Measurements from ENCODE around the gene CRACR2A.

The CRACR2A gene

DNA sequence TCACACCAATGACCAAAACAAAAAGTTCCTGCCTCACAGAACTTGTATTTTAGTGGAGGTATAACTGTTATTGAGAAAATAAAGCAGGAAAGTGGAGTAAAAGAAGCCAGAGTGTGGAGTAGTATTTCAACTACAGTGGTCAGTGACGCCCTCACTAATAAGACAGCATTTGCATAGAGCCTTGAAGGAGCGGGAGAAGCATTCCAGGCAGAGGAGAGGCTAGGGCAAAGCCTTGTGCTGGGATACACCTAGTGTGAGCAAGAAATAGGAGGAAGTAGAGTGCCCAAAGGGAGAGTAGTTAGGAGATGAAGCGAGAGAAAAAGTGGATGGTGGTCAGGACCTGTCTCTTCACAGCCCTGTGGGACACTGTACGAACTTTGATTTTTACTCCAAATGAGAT lies 107.8 kb downstream of the CRACR2A start:
- H3K27ac ChIP-seq, result no peak overlapping the region
- peaks cover 91% of the 10 kb centered on the region for H3K36me3 ChIP-seq
- TF ChIP-seq, protein P1, sequence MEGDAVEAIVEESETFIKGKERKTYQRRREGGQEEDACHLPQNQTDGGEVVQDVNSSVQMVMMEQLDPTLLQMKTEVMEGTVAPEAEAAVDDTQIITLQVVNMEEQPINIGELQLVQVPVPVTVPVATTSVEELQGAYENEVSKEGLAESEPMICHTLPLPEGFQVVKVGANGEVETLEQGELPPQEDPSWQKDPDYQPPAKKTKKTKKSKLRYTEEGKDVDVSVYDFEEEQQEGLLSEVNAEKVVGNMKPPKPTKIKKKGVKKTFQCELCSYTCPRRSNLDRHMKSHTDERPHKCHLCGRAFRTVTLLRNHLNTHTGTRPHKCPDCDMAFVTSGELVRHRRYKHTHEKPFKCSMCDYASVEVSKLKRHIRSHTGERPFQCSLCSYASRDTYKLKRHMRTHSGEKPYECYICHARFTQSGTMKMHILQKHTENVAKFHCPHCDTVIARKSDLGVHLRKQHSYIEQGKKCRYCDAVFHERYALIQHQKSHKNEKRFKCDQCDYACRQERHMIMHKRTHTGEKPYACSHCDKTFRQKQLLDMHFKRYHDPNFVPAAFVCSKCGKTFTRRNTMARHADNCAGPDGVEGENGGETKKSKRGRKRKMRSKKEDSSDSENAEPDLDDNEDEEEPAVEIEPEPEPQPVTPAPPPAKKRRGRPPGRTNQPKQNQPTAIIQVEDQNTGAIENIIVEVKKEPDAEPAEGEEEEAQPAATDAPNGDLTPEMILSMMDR (IDR thresholded peaks at IDR 0.05), result no peak
- H3K4me1 ChIP-seq (ENCODE audit: control insufficient read depth in 1 of 2, insufficient read depth in 1 of 2, low read depth in 1 of 2, low read length in 1 of 2), result peaks cover 7% of the 10 kb centered on the region in 2 experiments
- H3K27me3 ChIP-seq, result no peaks in the 10 kb centered on the region
- H3K9me3 ChIP-seq, result no peaks in the 10 kb centered on the region
- H3K4me3 ChIP-seq (ENCODE audit: low read depth in 1 of 2, low read length in 1 of 2), result no peak overlapping the region

DNA sequence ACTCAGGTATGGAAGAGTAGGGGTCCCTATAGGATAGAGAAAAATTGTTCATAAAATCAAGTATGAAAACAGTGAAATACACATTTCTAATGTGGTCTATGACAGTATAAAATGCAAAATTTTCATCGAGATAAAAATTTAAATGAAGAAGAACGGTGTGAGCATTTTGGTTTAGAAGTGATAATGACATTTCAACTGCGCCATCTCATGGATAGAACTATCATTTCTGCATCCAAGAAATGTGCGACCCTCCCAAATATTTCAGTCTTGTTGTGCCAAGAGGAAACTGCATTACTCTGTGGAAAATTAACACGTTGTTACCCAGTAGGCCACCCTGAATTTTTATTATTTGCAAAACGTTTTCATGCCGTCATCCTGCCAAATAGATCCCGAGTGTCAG lies 108.8 kb downstream of the CRACR2A start:
- Histone ChIP-seq H3K27me3 (no peaks in the 10 kb centered on the region), H3K4me1 (ENCODE audit: control insufficient read depth in 1 of 2, insufficient read depth in 1 of 2, low read depth in 1 of 2, low read length in 1 of 2) (no peaks in the 10 kb centered on the region), H3K36me3 (peaks cover 89% of the 10 kb centered on the region), H3K27ac (no peak overlapping the region), H3K4me3 (ENCODE audit: low read depth in 1 of 2, low read length in 1 of 2) (no peak overlapping the region), H3K9me3 (no peaks in the 10 kb centered on the region)
- TF ChIP-seq, protein P1 (IDR thresholded peaks at IDR 0.05), result no peak

DNA sequence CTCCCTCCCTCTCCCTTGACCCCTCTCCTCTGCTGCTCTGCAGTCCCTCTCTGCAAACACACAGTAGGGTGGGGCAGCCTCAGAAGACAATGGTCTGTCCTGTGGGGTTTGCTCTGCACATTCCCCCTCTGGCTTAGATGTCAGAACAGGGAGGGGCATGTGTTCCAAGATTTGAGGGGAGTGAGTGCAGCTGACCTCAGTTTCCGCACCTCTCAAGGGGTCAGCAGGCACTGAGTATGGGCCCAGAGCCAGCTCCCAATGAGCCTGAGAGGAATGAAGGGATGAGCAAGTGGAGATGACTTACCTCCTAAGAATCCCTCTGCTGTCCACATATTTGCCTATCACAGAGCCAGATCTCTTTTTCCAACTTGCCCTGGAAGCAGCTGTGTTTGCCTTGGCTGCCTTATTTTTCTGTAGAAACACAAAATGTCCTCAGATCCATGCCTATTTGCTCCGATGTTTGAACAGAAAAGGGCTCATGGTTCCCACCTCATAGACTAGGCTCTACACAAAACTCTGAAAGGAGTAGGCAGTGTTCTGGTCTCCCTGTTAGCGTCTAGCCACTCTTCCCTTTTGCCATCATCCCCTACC lies 111.4 kb downstream of the CRACR2A start:
- no peaks in the 10 kb centered on the region for H3K27me3 ChIP-seq
- no peaks in the 10 kb centered on the region for H3K4me1 ChIP-seq (ENCODE audit: control insufficient read depth in 1 of 2, insufficient read depth in 1 of 2, low read depth in 1 of 2, low read length in 1 of 2)
- peaks cover 89% of the 10 kb centered on the region for H3K36me3 ChIP-seq
- TF ChIP-seq, protein P1 (IDR thresholded peaks at IDR 0.05), result no peak
- H3K9me3 ChIP-seq, result no peaks in the 10 kb centered on the region
- no peak overlapping the region for H3K4me3 ChIP-seq (ENCODE audit: low read depth in 1 of 2, low read length in 1 of 2)
- H3K27ac ChIP-seq, result no peak overlapping the region

DNA sequence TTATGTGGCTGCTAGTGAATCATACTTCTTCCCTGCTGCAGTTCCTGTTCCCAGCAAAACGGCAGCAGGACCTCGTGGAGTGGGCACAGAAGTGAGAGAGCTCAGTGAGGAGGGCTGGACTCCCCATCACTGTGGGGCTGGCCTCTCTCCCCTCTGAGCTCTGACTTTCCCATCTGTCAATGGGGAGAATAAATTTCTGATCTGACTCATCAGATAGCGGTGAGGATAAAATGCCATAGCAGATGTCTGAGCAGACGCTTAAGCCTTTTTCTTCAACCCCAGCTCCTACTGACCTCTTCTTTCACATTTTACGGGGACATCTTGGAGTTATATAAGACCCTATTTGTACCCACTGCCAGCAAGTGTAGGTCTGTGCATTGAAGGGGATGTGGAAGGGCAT lies 116.6 kb downstream of the CRACR2A start:
- Histone ChIP-seq H3K9me3 (no peaks in the 10 kb centered on the region), H3K36me3 (peaks cover 91% of the 10 kb centered on the region)
- TF ChIP-seq, protein P1 (IDR thresholded peaks at IDR 0.05), result no peak

DNA sequence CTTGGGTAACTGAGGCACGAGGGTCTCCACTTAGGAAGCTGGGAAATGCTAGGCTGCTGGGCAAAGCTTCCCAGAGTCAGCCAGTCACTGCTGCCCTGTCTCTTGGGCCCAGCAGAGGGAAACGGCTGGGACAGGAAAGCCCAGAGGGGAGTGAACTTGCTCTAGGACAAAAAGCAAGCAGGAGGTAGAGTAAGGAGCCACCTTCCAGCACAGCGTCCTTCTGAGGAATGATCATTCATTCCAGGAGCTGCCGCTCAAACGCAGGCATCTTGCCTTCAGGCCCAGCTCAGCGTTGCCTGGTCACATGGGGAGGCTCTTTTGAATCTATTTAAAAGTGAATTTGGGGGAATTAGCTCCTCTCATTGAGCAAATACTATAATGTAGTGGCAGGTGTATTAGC lies 118.6 kb downstream of the CRACR2A start:
- Histone ChIP-seq H3K4me1 (ENCODE audit: control insufficient read depth in 1 of 2, insufficient read depth in 1 of 2, low read depth in 1 of 2, low read length in 1 of 2) (no peaks in the 10 kb centered on the region), H3K9me3 (no peaks in the 10 kb centered on the region), H3K27me3 (no peaks in the 10 kb centered on the region), H3K36me3 (peaks cover 95% of the 10 kb centered on the region), H3K4me3 (ENCODE audit: low read depth in 1 of 2, low read length in 1 of 2) (no peak overlapping the region), H3K27ac (no peak overlapping the region)
- TF ChIP-seq, protein P1 (IDR thresholded peaks at IDR 0.05), result no peak

More for the DNA sequence above, 116.6 kb downstream of the CRACR2A start:
- H3K27me3 ChIP-seq, result no peaks in the 10 kb centered on the region
- no peak overlapping the region for H3K27ac ChIP-seq
- H3K4me3 ChIP-seq (ENCODE audit: low read depth in 1 of 2, low read length in 1 of 2), result no peak overlapping the region
- no peaks in the 10 kb centered on the region for H3K4me1 ChIP-seq (ENCODE audit: control insufficient read depth in 1 of 2, insufficient read depth in 1 of 2, low read depth in 1 of 2, low read length in 1 of 2)
